NCI-H446 treated with DMSO at 0.1 percent for 48 hours (cell line): ENCODE results near the gene SHC1.

Experiments
- DNase-seq: peaks from one replicate; lab custom pipeline; 2025; lab: John Stamatoyannopoulos, UW

SHC1 gene

DNA sequence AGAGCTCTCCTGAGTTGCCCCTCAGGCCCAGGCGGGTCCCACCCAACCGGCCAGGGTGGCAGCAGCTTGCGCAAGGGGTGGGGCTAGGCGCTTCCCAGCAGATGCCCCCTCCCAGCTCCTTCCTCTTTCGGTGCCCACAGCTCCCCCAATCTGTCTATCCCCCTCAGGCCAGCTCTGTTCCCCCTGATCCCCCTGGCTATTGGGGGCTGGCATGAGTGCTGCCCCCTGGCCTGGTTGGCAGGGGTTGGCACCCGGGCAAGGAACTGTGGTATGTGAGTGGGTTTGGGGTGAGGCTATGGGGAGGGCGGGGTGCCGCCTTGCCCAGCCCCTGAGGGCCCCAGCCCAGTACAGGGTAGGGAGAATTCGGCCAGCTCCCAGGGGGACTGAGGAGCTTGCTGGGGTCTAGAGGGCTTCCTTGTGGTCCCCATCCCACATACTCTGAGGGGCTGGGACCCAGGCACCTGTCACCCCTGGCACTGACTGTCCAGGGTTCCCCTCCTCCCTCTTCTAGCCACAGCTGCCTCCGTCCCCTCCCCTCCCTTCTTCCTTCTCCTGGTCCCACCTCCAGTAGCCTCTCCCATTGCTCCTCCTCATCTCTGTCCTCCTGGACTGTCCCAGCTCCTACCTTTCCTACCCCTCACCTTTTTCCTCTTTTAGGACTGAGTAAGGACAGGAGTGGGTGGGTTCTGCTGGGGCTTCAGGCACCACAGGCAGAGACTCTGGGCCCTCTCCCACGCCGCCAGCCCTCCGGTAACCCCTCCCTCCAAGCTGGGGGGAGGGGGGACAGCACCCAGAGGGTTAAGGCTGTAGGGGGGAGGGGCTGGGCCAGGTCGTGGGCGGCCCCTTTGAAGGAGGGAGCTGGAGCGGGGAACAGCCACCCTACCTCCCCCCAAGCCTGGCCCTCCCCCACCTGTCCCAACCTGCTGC lies 37.7 kb upstream of the SHC1 start:
- no peak for DNase-seq

DNA sequence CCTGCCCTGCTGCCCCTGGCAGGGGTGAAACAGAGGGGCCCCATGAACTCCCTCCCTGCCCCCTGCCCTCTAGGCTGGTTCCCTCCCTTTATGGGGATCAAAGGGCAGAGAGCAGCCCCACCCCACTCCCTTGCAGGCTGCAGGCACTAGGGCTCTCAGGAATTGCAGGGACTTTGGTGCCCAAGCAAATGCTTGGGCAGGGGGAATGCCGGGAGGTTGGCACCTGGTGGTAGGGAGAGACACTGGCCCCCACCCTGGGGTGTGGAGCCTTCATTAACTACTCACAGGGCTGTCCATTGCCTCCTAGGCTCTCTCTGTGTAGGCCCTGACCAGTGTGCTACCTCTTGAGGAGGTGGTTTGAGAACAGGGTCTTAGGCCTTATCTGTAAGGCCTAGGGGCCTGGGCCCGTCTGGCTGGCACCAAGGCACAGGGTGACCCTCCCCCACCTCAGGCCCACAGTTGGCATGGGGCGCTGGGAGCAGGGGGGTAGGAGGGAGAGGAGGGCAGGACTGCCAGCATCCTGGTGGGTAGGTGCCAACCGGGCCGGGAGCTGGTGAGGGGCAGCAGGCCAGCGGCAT lies 36.8 kb upstream of the SHC1 start:
- no peak for DNase-seq

DNA sequence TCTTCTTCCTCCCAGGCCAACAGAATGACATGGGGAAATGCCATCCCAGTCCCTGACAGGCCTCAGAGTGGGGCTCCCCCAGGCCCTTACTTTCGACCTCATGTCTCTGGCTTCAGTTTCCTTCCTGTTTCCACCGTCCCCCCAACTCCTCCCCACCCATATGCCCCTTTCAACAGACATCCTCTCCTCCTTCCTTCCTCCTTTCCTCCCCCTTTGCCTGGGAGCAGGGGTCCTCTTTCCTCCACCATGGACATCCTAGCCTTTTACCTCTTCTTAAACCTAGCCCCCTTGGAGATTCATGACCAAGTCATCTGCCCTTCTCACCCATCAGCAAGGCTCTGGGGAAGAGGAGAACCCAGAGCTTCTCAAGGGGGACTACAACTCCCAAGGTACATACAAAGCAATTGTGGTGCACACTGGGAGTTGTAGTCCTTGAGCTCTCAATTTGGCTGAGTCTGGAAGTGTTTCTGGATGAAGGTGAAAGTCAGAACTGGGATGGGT lies 36.1 kb upstream of the SHC1 start:
- DNase-seq, result peak; percentile 12

DNA sequence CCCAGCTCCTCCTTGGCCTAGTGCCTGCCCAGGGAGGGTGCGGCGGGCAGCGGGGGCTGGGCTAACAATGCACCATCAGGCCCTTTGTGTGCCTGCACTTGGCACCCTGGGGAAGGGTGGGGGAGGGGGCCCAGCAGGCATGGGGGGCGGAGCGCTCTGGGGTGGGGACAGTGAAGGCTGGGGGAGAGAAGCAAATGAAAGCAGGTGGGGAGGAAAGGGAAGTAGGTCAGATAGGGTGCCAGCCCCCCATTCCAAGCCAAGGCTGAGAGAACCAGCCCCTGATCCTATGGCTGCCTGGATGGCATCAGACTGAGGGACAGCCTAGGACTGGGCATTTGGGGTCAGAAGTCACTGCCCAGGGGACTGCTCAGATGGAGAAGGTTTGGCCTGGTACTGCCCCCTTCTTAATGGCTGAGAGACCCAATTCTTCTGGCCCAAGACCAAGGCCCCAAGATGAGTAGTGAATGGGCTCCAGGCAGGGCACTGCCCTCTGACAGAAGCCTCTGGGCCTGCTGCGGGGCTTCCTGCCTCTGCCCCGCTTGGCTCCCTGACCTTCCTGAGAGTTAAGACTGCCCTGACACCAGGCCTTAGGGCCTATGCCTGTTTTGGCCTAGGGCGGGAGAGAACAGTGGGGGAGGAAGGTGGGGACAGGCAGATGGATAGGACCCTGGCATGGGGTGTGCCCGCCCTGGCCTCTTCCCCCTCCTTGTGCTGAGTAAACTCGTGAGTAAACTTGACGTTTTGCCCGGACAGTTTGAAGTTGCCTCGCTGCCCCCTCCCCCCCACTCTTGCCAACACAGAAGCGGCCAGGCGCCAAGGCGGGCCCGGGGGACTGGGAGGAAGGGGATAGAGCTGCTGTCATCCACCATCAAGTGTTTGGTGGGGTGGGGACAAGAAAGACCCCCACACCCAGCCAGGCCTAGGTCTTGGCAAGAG lies 34.8 kb upstream of the SHC1 start:
- peak; percentile 88 for DNase-seq

DNA sequence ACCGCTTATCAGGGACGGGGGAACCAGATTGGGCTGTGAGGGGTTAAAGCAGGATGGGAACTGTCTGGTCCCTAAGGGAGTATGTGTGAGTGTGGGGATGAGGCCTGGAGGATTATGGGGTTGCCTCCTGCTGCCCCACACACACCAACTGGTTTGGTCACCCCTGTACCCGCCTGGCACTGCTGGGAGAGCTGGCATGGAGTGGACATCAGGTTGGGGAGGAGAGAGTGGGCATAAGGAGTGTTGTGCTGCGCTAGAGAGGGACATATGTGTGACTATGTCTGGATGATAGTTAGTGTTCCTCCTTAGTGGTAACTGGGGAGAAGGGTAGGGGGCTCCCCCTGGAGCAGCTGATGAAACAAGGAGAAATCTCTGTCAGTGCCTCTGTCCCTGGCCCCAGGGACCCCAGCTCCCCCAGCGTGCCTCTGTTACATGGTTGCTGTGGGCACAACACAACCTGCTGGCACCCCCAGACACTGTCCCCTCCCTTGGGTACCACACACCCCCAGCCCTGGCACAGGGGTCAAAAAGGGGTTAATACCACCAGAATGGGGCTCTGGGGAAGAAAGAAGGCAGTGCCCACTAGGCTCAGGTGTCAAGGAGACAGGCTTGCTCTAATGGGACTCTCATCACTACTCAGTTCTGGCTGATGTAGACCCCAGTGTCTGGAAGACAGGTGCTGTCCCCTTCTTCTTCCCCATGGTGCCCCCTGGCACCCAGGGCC lies 34.0 kb upstream of the SHC1 start:
- no peak for DNase-seq

DNA sequence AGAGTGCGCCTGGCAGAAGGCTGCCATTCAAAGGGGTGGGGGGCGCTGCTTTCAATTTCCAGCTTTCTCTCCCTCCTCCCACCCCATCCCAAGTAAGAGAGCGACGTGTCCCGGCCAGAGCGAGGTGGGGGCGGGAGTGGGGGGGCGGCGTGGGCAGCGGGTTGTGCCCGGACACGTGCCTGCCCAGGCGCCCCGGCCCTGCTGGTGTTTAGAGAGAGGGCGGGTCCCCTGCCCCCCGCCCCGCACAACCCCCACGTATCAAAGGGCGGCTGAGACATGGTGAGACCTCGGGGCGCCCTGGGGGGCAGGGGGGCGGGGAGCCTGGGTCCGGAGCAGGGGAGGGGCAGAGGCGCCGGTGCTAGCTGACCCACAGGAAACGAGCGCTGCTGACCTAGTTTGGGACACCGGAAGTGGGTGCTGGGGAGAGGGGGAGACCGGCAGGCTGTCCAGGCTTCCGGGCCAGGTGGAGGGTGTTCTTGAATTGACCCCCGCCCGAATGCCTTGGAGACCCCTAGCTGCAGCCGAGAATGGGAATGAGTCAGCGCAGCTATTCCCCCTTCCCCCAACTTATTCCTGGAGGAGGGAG lies 33.3 kb upstream of the SHC1 start:
- DNase-seq, result no peak

DNA sequence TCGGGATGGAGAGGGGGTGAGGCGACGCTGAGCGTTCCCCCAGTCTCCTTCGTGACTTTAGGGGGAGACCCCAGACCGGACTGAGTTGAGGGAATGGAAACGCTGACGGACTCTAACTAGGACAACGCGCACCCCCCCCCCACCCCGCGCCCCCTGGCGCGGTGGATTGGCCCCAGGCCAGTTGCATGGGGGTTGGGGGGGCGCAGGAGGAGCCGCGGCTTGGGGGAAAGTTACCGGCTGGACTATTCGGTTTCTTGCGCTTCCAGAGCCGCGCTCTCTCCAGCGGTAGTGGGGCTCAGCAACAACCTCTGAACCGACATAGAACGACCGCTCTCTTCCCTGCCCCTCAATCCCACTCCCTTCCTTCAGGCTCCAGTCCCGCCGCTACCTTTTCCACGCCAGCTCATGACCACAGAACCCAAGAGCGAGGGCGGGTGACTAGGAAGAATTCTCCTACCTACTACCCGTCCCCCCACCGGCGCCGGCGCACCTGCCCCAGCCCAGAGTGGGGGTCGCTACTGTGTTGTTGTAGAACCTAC lies 32.7 kb upstream of the SHC1 start:
- DNase-seq, result no peak

DNA sequence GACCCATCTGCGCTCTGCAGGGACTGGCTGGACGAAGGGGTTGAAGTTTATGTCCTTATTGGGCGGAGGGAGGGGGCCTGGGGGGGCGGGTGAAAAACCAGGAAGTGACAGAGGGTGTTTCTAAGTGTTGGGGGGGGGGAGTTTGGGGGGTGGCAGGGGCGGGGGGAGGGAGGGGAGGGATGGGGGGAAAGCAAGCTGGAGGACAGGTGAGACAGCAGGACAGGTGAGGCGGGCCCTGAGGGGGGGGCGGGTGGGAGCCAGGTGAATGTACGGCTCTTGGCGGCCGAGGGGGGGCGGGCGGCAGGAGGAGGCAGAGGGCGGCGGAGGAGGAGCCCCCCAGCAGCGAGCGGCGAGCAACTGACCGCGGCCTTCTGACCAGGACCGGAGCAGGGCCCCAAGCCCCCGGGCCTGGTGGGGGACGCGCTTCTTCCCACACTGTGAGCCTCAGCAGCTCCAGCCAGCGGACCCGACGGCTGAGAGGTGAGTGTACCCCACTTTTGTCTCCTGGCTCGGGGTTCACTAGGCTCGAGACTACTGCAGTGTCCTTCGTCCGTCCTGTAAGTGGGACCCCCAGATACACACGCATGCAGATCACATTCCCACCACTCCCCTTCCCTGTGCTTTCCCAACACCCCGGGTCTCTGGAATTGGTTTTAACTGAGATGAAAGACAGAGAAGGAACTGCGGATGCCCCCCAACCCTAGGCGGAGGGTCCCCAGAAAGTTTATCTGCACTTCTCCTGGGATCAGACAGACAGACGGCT lies 32.1 kb upstream of the SHC1 start, which contains the start of gene ZBTB7B:
ZBTB7B (plus strand) TSS at position 339 of the 763 bp plus-strand sequence. CDS start 11,859 bp downstream, outside the sequence.
- no peak for DNase-seq

DNA sequence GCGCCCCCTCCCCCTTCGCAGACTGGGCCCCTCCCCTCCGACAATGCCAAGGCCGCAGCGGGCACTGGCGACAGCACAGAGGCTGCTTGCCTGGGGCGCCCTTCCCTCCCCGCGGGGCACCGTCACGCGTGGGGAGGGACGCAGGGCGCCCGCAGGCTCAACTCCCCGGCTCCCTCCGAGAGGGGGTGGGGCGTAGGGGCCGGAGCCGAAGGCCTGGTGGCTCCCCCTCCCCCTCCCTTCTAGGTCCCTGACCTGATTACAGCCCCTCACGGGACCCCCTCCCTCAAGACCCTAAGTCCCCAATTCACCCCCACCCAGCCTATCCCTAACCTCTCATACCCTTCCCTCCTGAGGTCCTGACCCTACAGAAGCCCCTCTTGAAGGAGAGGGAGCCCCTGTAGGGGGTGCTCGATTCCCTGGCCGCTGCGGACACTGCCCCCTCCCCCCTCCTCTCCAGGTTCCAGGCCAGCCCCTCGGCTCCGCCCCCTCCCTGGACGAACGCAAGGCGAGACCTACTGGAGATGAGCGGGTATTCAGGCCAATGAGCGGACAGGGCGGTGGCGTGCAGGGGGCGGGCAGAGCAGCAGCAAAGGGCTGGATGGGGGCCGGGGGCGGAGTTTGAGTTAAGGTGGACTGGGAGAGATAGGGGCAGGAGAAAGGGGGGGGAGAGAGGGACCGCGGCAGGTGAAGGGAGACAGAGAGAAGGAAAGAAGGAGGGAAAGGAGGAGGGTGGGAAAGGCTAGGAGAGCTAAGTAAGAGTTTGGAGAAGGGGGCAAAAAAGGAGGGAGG lies 31.3 kb upstream of the SHC1 start:
- peak; percentile 97 for DNase-seq

DNA sequence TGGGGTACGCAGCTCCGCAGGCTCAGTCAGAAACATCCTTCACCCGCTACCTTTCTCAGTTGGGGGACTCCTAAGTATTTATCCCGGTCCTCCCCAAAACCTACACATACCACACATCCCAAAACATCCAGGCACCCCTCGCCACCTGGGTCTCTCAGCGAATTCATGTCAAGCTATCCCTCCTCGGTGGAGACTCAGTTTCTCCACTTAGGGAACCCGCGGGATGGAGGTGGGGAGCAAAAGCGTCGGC lies 30.8 kb upstream of the SHC1 start:
- DNase-seq, result no peak

DNA sequence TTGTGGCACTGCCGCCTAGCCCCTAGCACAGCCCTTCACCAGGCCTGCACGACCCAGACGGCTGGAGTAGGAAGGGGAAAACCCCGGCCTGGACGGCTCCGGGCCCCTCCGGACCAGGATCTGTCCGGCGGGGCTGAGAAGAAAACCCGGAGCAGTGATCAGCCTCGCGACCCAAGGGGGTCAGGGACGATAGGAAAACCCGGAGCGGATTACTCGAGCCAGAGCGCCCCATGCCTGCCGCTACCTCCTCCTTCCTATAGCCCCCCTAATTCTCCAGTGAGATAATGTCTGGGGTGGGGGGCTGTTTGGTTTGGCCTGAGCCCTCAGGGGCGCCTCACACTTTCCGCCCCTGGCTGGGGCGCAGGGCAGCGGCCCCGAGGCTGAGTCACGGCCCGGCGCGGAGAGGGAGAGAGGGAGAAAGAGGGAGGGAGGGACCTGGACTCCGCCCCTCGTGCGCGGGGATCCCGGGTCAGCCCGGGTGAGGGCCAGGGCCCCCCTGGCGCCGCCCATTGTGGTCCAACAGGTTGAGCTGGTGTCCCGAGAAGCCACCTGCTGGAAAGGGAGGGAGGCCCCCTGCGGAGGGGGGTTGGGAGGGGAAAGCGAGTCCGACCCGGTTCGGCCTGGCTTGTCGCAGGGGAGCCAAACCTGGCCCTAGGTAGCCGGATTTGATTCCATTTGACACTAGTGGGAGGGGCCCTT lies 30.3 kb upstream of the SHC1 start:
- DNase-seq, result peak; percentile 65

DNA sequence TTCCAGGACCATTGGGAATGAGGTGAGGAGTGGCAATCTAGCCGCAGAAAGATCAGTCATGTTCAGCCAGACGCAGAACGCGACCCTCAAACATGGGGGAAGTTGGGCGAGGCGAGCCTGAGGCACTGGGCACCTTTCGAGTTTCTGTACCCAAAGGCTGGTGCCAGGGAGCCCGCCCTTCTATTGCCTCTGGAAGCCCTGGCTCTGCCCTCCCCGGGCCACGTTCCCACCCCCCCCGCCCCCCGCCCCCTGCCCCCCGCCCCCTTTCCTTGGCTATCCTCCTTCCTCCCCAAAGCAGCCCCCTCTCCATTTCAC lies 29.8 kb upstream of the SHC1 start:
- no peak for DNase-seq

DNA sequence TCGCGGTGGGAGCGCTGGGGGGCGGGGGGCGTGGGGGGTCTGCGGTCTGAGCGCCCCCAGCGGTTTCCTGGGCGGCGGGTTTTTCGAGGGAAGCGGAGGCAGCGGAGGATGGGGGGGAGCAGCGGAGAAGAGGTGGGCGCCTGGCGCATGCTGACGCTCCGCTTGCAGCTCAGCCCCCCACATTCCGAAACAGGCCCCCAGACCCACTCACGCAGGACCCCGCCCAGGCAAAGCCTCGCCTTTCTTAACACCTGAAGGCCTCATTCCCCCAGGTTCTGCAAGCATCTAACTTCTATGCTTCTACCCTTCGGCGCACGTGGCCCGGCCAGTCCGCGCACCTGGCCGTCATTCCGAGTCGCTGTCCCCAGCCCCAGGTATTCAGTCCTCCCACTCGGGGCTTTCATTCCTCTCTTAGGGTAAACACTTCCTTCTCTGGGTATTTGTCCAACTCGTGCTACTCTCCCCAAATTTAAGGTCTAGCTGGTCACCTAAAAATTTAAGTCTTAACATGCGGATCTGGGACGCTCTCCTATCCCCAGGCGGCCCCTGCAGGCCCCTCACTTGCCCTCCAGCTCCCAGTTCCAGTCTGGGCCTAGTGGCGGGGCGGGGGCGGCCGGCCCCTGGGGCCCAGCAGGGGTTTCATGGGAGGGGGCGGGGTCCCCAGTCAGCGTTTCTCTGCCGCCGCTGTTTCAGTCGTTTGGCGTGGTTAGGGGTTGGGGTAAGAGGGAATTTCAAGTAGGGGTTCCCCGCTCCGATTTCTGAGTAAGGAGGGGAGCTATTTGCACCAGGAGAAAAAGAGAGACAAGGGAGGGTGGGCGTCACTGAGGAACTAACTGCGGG lies 29.2 kb upstream of the SHC1 start:
- DNase-seq, result no peak

DNA sequence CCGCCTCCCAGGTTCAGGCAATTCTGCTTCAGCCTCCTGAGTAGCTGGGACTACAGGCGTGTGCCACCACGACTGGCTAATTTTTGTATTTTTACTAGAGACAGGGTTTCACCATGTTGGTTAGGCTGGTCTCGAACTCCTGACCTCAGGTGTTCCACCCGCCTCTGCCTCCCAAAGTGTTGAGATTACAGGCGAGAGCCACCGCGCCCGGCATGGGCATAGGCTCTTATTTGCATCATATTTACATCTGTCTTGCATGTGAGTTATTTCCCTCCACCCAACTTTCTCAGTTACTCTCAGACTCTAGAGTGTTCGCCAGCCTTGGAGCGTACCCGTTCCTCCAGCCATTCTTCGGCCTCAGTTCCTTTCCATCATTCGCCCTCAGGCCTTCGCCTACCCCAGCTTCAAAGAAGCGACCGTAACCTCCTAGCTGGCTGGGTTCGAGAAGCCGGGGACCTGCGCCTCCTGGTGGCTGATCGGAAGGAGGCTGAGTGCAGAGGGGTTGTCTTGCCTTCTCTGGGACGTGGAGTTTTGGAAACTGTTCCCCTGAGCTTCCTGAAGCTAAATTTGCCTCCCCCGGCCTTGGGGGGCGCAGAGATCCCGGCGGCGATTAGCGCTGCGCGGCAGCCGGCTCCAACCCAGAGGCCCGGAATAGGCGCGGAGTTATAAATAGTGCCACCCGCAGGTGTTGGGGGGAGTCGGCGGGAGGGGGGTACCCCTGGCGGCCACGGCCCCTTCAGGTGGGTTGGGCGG lies 28.4 kb upstream of the SHC1 start:
- no peak for DNase-seq

DNA sequence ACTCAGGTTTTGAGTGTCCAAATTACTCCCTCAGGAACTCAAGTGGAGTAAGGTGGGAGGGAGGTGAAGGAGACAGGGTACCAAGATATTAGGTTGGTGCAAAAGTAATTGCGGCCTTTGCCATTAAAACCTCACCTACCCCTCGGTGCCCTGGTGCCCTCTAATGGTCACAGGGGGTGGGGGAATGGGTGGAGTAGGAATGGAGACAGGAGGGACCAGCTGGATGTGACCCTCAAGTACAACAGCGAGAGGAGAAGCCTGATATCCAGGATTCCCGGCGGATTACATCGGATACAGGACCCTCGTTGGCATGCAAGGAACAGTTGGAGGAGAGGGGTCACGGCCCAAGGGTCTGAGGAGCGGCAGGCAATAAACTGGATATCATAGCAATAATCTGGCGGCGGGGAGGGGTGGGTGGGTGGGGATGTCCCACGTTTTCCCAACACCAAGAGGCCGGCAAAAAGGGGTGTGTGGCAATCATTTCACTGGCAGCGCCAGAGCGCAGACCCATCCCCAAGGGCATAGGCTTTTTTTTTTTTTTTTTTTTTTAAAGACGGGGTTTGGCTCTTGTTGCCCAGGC lies 27.7 kb upstream of the SHC1 start:
- no peak for DNase-seq

DNA sequence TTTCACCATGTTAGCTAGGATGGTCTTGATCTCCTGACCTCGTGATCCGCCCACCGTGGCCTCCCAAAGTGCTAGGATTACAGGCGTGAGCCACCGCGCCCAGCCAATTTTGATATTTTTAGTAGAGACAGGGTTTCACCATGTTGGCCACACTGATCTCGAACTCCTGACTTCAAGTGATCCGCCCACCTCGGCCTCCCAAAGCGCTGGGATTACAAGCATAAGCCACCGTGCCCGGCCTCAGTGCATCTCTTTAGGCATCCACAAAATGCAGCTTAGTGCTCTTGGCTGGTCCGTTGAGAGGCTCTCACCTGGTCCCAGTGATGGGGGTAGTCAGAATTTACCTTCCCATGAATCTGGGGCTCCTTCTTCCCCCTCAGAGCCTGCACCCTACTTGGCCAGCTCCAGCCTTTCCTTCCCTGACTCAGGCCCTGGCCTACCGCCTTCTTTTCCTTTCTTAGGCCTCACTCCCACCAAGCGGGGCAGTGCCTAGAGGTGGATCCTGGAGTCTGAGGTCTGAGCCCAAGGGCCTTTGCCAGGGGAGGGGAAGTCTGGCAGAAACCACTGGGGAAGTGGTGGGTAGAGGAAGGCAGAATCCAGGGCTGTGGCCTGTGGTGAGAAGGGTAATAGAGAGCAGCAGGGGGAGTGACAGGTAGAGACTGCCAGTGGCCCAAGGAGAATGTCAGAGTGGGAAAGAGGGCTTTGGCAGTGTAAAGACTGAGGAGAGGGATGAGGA lies 26.6 kb upstream of the SHC1 start:
- no peak for DNase-seq
